HG02763 (cell line): ENCODE data around the gene DIMT1.

Experiments used
- ATAC-seq: cut with Tn5 transposase; IDR thresholded peaks from one replicate; pipeline ENCODE4 v1.9.1; 2021; ENCODE audit warnings: mild to moderate bottlenecking, moderate library complexity; ENCODE audit not compliant: unreplicated experiment

The DIMT1 gene

DNA sequence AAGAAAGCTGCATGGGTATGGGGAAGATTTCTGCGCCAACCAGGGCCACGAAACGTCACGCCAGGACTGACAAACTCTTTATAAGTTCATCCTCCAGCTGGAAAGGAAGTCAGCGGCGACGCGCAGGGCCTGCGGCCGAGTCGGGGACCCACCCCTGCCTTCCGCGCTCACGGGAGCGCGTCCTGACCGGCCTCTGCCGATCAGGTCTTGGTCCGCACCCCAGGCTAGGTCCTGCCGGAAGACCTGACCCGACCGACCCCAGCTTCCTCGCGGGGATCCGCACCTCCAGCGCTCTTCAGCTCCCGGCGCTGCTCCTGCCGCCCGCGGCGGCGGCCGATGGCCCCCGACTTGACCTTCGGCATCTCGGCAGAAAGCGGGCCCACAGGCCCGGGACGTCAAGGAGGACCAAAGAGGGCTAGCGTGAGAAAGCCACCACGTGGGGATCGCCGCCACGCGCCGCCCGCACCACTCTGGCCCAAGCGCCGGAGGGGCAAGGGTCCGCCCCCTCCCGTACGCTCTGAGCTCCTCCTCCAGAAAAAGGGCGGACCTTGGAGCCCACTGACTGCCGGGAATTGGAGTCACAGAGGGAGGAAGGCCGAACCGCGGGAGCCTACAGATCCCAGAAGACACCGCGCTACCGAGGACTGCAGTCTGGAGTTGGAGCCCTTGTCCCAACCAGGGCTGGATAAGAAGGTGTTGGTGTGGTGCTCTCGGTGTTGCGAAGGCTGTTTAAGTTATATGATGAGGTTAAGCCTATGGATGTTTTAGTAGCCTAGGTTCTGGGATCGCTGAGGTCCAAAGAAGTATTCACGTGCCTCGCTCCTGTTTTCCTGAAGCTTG, at the start of gene DIMT1:
DIMT1 (minus strand) TSS at position 495 of the 840 bp plus-strand sequence; CDS start at position 362, 133 bp downstream.
- ATAC-seq: peak; percentile 96

DNA sequence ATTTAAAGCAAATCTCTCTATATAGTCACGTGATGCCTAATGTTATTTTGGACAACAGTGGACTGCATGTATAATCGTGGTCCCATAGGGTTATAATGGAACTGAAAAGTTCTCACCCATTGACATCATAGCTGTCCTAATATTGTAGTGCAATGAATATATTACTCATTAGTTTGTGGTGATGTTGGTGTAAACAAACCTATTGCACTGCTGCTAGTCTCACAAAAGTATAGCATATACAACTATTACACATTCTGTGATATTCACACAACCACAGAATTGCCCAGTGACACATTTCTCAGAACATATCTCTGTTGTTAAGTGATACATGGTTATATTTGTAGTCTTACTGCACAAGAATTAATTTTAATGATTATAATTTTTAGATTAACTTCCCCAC, 46.6 kb upstream of the DIMT1 start:
- no peak for ATAC-seq

DNA sequence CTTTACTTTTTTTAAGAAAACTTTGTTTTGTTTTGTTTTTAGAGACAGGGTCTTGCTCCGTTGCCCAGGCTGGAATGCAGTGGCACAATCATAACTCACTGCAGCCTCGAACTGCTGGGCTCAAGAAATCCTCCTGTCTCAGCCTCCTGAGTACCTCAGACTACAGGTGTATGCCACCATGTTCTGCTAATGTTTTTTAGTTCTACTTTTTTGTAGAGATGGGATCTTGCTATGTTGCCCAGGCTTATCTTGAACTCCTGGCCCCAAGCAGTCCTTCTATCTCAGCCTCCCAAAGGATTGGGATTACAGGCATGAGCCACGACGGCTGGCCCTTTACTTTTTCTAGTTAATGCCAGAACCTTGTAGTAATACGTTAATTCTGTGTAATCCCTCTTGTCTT, 44.8 kb upstream of the DIMT1 start:
- no peak for ATAC-seq

DNA sequence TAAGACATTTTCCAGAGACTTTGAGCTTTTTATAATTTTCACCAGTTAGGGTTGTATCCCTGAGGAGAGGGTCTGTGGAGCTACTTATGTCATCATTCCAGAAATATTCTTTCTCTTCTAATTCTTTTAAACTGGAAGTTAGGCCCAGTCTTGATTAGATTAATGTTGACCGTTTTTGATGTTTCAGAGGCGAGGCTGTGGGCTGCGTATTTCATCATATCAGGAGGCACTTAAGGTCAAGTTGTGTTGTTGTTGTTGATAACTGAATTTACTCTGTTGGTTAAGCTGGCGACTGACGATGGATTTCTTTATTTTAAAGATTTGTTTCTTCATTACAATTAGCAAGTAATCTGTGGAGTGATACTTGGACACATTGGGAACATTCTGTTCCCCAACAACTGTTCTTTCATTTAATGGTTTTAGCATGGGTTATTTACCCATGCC, 28.9 kb upstream of the DIMT1 start:
- ATAC-seq: no peak

DNA sequence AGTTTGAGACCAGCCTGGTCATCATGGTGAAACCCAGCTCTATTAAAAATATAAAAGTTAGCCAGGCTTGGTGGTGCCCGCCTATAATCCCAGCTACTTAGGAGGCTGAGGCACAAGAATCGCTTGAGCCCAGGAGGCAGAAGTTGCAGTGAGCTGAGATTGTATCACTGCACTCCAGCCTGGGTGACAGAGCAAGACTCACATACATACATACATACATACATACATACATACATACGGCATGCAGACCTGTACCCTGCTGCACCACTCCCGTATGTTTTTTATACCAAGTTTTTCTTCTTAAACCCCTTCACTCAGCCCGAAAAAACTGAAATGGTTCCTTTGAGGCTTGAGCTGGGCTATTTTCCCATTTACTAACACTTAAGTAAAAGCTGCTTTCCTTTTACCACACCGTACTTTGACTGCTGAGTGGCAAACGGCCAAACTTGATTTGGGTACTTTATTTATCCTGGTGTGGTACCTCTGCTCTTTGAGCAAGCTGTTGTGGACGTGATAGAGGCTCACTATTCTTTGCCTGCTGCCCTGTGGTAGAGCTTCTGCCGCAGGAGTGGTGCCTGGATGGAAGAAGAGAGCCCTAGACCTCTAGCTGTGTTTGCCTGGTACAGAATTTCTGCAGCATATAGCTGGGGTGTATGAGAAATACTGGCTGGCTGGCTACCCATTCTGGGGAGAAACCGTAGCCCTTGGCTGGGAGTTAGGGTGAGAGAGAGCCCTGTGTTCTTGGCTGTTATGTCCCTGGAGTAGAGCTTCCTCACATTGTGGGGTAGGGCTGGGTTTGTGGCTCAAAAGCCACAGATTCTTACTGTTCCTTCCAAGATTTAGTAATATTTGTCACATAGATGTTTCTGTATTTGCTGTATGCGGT, 28.3 kb upstream of the DIMT1 start:
- no peak for ATAC-seq

DNA sequence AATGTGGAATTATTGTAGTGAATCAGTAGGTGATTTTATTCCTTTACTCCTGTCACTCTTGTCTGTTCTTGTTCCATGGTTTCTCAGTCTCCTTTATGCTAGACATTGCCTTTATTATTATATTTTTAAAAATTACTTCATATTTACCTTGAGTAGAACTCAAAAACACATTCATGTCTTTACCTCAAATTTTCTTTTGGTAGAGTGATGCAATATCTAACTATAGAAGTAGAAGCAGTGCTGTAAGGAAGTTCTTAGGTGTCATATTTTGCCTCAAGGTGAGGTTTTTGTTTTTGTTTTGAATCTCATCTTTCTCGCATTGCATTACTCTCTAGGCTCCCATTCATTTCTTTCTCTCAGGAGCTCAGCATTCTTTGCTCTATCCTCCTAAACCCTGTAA, 21.1 kb upstream of the DIMT1 start:
- ATAC-seq: no peak

DNA sequence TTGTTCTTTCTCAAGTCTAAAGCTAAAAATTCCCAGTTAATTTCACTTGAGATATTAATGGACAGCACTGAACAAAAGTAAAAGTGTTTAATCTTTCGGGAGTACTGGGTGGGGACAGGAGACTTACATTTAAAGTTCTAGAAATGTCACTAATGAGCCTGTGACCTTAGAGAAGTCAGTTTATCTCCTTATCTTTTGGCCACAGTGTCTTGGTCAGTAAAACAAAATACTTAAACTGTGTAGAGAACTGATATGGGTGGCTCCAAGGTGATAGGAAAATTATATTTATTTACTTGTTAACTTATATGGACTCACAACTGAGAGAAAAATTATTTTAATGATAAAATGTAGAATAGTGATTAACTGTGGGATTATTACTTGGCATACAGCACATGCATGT, 17.7 kb upstream of the DIMT1 start:
- ATAC-seq: no peak

DNA sequence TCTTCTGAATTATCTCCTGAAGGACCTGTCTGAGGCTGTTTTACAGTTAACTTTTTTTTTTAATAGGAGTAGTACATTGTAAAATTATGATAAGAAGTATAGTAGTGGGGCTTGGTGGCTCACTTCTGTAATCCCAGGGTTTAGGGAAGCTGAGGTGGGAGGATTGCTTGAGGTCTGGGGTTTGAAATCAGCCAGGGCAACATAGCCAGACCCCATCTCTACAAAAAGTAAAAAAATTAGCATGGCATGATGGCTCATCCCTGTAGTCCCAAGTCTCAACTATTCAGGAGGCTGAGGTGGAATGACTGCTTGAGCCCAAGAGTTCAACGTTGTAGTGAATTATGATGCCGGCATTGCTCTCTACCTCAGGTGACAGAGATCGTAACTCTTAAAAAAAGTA, 15.9 kb upstream of the DIMT1 start:
- ATAC-seq: no peak

DNA sequence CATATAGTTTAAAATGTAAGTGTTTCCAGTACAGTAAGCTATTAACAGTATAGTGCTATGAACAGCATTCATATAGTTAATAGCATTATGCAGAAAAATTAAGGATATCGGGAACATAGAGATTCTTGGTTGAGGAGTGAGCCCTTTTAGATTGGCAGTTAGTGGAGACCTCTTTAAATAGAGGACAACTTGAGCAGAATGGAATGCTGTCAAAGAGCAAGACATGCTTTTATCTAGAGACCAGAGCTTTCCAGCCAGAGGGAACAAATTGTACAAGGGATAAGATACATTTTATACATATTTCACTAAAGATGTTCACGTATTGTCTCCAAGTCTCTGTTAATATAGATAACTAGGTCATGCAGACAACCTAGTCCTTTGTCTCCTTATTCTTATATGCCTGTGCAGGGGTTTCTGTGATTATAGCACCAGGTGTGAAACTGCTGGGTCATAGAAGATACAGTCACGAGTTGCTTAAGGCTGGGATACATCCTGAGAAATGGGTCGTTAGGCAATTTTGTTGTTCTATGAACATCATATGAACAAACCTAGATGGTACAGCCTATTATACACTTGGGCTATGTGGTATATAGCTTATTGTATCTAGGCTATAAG, 14.9 kb upstream of the DIMT1 start:
- no peak for ATAC-seq

DNA sequence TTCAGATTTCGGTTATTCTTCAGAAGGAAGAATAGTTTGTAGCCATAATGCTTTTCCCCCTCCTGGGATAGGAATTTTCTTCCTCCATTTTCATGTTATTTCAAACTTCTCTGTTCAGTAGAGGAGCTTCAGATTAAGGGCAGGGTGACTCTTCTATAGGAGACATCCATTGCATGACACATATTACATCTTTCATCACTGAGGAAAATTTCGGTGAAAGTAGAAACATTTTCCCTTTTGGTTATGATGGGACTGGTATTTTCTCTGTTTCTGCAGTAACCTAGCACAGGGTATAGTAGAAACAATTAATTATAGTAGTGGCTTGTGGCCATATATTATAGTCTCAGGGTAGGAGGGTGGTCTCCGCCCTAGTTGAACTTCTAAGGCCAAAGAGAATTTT, 10.0 kb upstream of the DIMT1 start:
- no peak for ATAC-seq

DNA sequence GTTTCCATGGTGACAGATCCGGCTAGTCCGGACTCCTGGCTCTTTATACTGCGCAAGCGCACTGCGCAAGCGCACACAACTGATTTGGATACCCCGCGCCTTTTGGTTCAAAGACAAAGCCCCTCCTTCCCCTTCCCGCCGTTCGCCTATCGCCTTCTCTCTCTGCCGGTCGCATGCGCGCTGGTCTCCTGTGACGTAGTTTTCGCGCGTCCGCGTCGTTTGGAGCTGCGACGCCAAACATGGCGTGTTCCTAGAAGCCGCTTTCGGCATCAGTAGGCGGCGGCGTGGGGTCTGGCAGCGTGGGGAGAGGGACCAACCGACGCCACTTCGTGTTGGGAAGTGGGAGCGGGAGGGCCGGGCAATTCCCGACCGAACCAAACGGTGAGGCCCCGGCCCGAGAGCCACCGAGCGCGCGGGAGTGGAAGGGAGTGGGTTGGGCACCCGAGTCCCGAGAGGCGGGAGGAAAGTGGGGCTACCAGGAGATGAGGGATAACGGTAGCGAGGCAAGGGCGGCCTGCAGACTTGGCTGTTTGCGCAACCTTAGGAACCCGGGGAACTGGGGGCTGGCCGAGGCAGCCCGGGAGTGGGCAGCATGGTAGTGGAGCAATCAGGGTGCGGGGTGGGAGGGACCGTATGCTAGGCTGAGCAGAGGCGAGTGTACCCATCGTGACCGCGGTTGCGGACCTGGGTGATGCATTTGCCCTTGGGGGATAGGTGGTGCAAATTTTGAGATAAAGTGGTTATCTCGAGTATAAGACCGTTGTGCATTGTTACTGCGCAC, 9.0 kb upstream of the DIMT1 start, which contains the start of gene IPO11:
IPO11 (plus strand) TSS at position 215 of the 781 bp plus-strand sequence. CDS start 24,517 bp downstream, outside the sequence.
- ATAC-seq: peak; percentile 97

DNA sequence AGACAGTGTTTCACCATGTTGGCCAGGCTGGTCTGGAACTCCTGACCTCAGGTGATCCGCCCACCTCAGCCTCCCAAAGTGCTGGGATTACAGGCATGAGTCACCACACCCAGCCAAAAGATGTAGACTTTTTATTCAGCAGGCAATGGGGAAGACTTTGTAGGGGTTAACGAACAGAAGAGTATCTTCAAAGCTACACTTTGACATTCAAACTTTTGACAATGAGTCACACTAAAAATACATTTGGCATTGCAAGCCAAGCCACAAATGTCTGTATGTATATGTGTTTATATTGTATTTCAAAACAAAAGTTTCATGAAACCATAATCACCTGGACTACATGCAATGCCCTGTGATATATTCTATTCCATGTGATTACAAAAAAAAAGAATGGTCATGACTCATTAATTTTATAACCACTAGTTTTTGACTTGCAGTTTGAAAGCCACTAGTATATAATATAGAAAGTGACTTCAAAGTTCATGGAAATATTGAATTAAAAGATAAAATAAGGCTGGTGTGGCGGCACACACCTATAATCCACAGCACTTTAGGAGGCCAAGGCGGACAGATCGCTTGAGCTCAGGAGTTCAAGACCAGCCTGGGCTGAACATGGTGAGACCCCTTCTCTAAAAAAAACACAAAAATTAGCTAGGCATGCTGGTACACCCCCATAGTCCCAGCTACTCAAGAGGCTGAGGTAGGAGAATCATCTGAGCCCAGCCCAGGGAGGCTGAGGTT, 8.3 kb downstream of the DIMT1 start:
- no peak for ATAC-seq

DNA sequence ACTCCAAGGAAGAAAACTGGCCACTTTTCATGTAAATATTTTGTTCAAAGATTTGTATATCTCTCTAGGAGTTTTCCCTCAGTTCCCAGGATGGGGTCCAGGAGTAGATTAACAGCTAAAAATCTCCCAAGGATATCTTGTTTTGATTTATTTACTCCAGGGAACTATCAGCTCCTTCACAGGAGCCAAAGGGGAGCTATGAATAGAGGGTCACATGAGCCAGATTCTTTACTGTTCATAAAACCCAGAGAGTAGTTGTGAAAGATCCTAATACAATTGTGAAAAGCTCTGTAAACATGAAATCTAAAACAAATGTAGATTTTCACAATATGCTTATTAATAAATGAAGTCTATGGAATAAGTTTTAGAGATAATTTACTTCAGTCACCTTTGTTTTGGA, 16.9 kb downstream of the DIMT1 start:
- no peak for ATAC-seq

DNA sequence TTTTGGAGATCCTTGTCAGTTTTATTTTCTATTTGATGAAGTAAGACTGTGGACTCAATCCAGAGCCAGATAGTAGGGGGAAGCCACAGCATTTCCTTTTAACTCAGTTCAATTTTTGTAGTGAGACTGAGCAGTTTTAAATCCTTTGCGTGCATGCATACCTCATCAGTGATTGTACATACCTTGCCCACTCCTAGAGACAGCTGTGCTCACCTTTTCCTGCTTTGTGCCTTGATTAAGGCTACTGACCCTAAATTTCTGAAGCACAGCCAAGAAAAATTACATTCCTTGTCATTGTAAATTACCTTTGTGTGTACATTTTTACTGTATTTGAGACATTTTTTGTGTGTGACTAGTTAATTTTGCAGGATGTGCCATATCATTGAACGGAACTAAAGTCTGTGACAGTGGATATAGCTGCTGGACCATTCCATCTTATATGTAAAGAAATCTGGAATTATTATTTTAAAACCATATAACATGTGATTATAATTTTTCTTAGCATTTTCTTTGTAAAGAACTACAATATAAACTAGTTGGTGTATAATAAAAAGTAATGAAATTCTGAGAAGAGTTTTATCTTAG, 17.8 kb downstream of the DIMT1 start:
- no peak for ATAC-seq

DNA sequence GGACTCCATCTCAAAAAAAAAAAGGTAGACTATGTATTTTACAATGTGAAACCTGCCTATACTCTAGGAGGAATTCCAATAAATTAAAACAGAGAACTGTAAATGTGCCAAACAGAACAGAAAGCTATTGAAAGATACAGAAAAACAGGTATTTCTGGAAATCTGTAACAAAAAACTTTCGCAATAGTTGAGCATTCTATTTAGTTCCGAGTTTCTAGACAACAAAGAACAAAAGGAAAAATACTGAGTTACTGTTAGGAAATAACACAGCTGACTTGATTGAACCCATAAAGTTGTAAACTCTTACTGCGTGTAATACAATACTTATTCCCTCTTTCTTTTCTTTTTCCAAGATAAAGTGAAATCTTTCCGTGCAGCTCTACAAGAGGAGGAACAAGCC, 18.6 kb downstream of the DIMT1 start:
- no peak for ATAC-seq

DNA sequence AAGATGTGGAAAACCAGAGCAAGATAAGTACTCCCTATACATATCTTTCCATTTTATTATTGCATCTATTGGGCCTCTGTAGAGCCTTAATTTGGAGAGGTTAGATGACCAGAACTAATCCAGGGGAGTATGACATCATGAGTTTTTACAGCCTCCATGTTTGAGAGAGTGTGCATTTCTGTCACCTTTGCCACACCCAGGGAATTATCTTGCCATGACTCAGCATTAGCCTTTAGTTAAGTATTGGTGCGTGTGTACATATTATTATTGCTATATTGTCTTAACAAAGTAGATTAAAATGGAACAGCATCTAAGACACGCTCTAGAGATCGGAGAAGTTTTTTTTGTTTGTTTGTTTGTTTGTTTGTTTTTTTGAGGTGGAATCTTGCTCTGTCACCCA, 27.6 kb downstream of the DIMT1 start:
- ATAC-seq: no peak

DNA sequence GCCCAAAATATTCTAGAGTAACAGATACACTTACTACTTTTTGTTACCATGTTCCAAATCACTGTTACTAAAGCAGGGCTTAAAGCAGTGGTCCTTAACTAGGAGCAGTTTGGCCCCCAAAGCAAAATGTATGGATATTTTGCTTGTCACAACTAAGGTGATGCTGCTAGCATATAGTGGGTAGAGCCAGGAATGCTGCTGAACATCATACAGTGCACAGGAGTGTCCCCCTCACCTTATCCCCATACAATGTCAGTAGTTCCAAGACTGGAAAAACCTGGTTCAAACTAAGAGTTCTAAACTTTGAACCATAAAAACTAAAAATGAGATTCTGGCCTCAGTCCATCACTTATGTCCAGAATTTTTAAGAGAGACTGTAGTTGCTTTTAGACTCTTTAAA, 28.1 kb downstream of the DIMT1 start:
- no peak for ATAC-seq

DNA sequence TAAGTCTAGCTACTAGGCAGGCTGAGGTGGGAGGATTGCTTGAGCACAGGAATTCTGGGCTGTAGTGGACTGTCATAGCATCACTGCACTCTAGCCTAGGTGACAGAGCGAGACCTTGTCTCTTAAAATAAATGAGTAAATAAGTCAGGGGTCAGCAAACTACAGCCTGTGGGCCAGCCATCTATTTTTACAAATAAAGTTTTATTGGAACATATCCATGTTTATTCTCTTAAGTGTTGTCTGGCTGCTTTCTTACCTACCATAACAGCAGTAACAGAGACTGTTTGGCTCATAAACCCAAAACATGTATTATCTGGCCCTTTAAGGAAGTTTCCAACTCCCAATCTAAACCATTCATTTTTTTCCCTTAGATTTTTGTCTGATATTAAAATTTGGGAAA, 29.6 kb downstream of the DIMT1 start:
- ATAC-seq: no peak

DNA sequence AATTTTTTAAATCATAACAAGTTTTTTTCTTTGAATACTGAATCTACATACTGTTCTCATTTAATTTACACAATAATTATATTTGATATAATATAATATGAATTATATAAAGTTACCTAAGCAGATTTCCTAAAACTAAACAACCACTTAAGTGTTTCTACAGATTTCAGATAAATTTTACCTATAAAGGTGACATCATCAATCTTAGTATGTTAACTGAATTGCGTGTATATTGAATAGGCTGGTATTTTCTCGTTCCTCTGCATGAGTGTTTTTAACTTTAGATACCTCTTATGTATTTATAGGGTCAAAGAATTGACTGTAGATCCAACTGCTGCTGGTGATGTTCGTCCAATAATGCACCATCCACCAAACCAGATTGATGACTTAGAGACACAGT, 30.3 kb downstream of the DIMT1 start:
- no peak for ATAC-seq

DNA sequence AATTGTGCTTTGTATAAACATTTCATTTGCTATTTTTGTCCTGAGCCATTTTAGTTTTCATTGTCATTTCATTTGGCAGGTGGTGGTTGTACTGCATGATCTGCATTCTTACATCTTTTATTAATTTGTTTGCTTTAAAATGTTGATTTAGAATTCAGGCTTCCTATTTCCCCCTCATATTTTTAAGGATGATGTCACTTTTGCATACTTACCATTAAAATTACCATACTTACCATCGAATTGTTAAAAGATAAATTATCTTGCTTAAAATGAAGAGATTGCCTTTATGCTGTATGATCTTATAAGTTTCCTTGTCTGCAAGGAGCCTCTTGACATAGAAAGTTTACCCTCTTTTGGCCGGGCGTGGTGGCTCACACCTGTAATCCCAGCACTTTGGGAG, 31.1 kb downstream of the DIMT1 start:
- ATAC-seq: no peak
